PC-9 (cell line): ENCODE results near the gene FFAR3. TPM values are rescaled to one million over a fixed set of nuclear protein-coding genes. Genes with fewer than 3 reads are reported as not detected.

ENCODE experiments used
- BruUV-seq: library from RNA; stranded (reverse); fragments of 400-500 nt; replicated peaks from 2 replicates; lab custom pipeline; 2021; lab: Mats Ljungman, UMichigan
- CTCF ChIA-PET: fragments of 300-600 bp; sonication (Branson Sonifier 250); formaldehyde crosslinking; loops from one replicate; lab custom pipeline; 2022; ENCODE audit warnings: antibody characterized with exemption; lab: Charles Lee
- POLR2A ChIA-PET: fragments of 300-600 bp; sonication (Branson Sonifier 250); formaldehyde crosslinking; loops from one replicate; lab custom pipeline; 2022; ENCODE audit warnings: antibody characterized with exemption; ENCODE audit not compliant: unreplicated experiment; lab: Charles Lee
- DNase-seq, 2 experiments: peaks; one replicate each; pipeline versions ENCODE4 v3.0.0 to v3.0.0-alpha.2; 2015 to 2022; ENCODE audit warnings: mixed read lengths in 1 of 2
- H2AFZ ChIP-seq: fragments of 200-600 bp; sonication (generic); 2 replicates; pipeline ENCODE4 v1.8.1; 2017; ENCODE audit warnings: antibody characterized with exemption
- H3F3A ChIP-seq: fragments of 200-600 bp; sonication (generic); 2 replicates; pipeline ENCODE4 v1.8.1; 2017; ENCODE audit warnings: antibody characterized with exemption, mild to moderate bottlenecking, low read depth; ENCODE audit not compliant: insufficient read depth
- H3K27ac ChIP-seq: fragments of 200-600 bp; sonication (generic); 2 replicates; pipeline ENCODE4 v1.6.1; 2016; ENCODE audit warnings: mixed run types
- H3K27me3 ChIP-seq: fragments of 200-600 bp; sonication (generic); 2 replicates; pipeline ENCODE4 v1.6.1; 2016; ENCODE audit warnings: low read depth, mixed run types; ENCODE audit not compliant: insufficient read depth
- H3K36me3 ChIP-seq: fragments of 200-600 bp; sonication (generic); 2 replicates; pipeline ENCODE4 v1.6.1; 2016; ENCODE audit warnings: low read depth, mixed run types
- H3K4me1 ChIP-seq: fragments of 200-600 bp; sonication (generic); replicated peaks from 2 replicates; pipeline ENCODE4 v1.6.1; 2016; ENCODE audit warnings: mixed run types; ENCODE audit not compliant: insufficient read depth
- H3K4me2 ChIP-seq: fragments of 200-600 bp; sonication (generic); 2 replicates; pipeline ENCODE4 v1.6.1; 2017; ENCODE audit warnings: mixed run types
- H3K4me3 ChIP-seq: fragments of 200-600 bp; sonication (generic); 2 replicates; pipeline ENCODE4 v1.6.1; 2016; ENCODE audit warnings: mixed run types
- H3K79me2 ChIP-seq: fragments of 200-600 bp; sonication (generic); 2 replicates; pipeline ENCODE4 v1.6.1; 2017; ENCODE audit warnings: low read depth, mixed run types
- H3K9me2 ChIP-seq: fragments of 200-600 bp; sonication (generic); 2 replicates; pipeline ENCODE4 v1.8.1; 2017; ENCODE audit warnings: mild to moderate bottlenecking; ENCODE audit not compliant: insufficient read depth
- H3K9me3 ChIP-seq: fragments of 200-600 bp; sonication (generic); 2 replicates; pipeline ENCODE4 v1.8.1; 2016; ENCODE audit warnings: low read depth; ENCODE audit not compliant: insufficient read depth
- H4K20me1 ChIP-seq: fragments of 200-600 bp; sonication (generic); 2 replicates; pipeline ENCODE4 v1.8.1; 2017; ENCODE audit not compliant: insufficient read depth
- EZH2 ChIP-seq: fragments of 200-600 bp; sonication (generic); IDR thresholded peaks from 2 replicates; pipeline ENCODE4 v1.8.0; 2017; ENCODE audit warnings: antibody characterized with exemption, low read depth
- intact Hi-C: fragments of 100-400 bp; cut with micrococcal nuclease; formaldehyde crosslinking; loops from one replicate; pipeline ENCODE4 v1.10.0; 2022; ENCODE audit not compliant: unreplicated experiment
- total RNA-seq: library from RNA; stranded (reverse); gene quantifications from 2 replicates; pipeline ENCODE4 v1.2.3, GENCODE V29; 2021
- TF ChIP-seq, protein P1 (sequence below): fragments of 200-600 bp; sonication (generic); conservative IDR thresholded peaks from 2 replicates; pipeline ENCODE4 v1.6.1; 2017; ENCODE audit warnings: mixed run types, antibody characterized with exemption, mild to moderate bottlenecking, moderate library complexity

The FFAR3 gene
- total RNA-seq, 1 experiment from 2014 or later = not detected

DNA sequence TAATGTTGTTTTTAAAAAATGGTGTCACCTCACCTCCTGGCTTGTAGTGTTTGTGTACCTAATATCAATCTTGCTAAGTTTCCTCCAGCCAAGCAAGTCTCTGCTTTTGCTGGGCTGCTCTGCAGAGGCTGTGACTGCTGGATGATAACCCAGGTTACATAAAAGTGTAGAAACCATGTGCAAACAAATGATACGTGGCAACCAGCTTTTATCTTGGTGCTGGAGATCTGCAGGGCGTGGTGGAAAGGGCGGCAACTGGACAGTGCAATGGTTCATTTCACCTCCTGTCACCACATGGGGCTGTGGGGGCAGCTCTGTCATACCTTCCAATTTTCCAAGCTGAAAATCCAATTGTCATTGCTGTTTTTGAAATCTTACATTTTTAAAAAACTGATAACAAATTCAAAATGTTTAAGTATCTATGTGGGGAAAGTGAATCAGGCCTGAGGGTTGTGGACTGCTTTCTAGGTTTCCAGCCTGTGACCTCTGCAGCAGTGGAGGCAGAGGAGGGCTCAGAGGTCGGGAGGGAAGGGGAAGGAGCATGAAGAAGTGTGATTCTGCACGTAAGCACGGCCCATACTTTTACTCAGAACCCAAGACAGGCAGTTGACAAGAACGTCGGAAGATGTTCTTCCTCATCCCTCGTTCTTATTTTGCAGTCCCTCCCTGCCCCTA, 22.3 kb downstream of the FFAR3 start:
- H3K27me3 ChIP-seq = peaks cover 49% of the 10 kb centered on the region

DNA sequence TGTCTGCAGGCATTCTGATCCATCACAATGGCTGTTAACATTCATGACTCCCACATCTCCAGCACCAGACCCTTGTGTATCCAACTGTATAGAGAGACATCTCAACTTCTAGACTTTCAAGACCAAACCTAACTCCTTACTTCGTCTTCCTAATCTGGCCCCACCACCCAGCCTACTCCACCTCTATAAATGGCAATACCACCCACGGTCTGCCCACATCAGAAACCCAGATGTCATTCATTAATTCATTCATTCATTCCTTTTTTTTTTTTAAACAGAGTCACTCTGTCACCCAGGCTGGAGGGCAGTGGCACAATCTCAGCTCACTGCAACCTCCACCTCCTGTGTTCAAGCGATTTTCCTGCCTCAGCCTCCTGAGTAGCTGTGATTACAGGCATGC, 23.1 kb downstream of the FFAR3 start:
- CTCF ChIA-PET = no interaction called here
- H4K20me1 ChIP-seq = no peaks in the 10 kb centered on the region
- H3K4me2 ChIP-seq = no peak overlapping the region
- no peaks in the 10 kb centered on the region for H3K36me3 ChIP-seq
- no peak for TF ChIP-seq EZH2
- TF ChIP-seq, protein P1, sequence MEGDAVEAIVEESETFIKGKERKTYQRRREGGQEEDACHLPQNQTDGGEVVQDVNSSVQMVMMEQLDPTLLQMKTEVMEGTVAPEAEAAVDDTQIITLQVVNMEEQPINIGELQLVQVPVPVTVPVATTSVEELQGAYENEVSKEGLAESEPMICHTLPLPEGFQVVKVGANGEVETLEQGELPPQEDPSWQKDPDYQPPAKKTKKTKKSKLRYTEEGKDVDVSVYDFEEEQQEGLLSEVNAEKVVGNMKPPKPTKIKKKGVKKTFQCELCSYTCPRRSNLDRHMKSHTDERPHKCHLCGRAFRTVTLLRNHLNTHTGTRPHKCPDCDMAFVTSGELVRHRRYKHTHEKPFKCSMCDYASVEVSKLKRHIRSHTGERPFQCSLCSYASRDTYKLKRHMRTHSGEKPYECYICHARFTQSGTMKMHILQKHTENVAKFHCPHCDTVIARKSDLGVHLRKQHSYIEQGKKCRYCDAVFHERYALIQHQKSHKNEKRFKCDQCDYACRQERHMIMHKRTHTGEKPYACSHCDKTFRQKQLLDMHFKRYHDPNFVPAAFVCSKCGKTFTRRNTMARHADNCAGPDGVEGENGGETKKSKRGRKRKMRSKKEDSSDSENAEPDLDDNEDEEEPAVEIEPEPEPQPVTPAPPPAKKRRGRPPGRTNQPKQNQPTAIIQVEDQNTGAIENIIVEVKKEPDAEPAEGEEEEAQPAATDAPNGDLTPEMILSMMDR = no peak
- POLR2A ChIA-PET = interaction anchor here (0.7 kb wide), 1 partner anchor 463 kb away, joined by 7 read pairs; no protein-coding TSS in a partner anchor
- no peak overlapping the region for H3K4me3 ChIP-seq
- no peaks in the 10 kb centered on the region for H3K9me2 ChIP-seq
- H3K9me3 ChIP-seq = peaks cover 8% of the 10 kb centered on the region
- no peaks in the 10 kb centered on the region for H3K79me2 ChIP-seq
- H3F3A ChIP-seq = no peaks in the 10 kb centered on the region
- no TSS peak for BruUV-seq
- intact Hi-C loops = no loop called here
- H3K27ac ChIP-seq = no peak overlapping the region
- H3K27me3 ChIP-seq = peaks cover 49% of the 10 kb centered on the region
- H2AFZ ChIP-seq = no peak overlapping the region
- no peaks in the 10 kb centered on the region for H3K4me1 ChIP-seq
- no peak for DNase-seq

More for the DNA sequence above, 22.3 kb downstream of the FFAR3 start:
- Histone ChIP-seq H3K79me2 (no peaks in the 10 kb centered on the region), H3F3A (no peaks in the 10 kb centered on the region), H3K4me1 (no peaks in the 10 kb centered on the region), H2AFZ (no peak overlapping the region), H3K27ac (no peak overlapping the region), H3K36me3 (no peaks in the 10 kb centered on the region), H3K9me3 (peaks cover 8% of the 10 kb centered on the region), H3K9me2 (no peaks in the 10 kb centered on the region), H3K4me2 (no peak overlapping the region), H3K4me3 (no peak overlapping the region), H4K20me1 (no peaks in the 10 kb centered on the region)
- intact Hi-C loops = no loop called here
- TF ChIP-seq, protein P1 = no peak
- TF ChIP-seq EZH2 = no peak
- ChIA-PET CTCF (no interaction called here), POLR2A (interaction anchor here (0.7 kb wide), 1 partner anchor 464 kb away, joined by 7 read pairs; no protein-coding TSS in a partner anchor)
- BruUV-seq = no TSS peak
- no peak for DNase-seq

- intact Hi-C loops = no loop called here
- no TSS peak for BruUV-seq
These were observed 23.7 kb downstream of the FFAR3 start for GRCh38 chr19:35381926-35382325.

More at GRCh38 chr19:35381926-35382325, 23.7 kb downstream of the FFAR3 start:
- Histone ChIP-seq H3K9me2 (no peaks in the 10 kb centered on the region), H3K4me3 (no peak overlapping the region), H4K20me1 (no peaks in the 10 kb centered on the region), H3K27ac (no peak overlapping the region), H3K27me3 (peaks cover 47% of the 10 kb centered on the region), H3K4me1 (no peaks in the 10 kb centered on the region), H3K79me2 (no peaks in the 10 kb centered on the region), H3K4me2 (no peak overlapping the region), H3K9me3 (peaks cover 8% of the 10 kb centered on the region), H3F3A (no peaks in the 10 kb centered on the region), H3K36me3 (no peaks in the 10 kb centered on the region), H2AFZ (no peak overlapping the region)
- no peak for DNase-seq
- CTCF ChIA-PET = no interaction called here
- POLR2A ChIA-PET = no interaction called here
- TF ChIP-seq, protein P1 = no peak
- no peak for TF ChIP-seq EZH2
